Measurements from ENCODE around the gene FHL1. TPM values are rescaled to one million over a fixed set of nuclear protein-coding genes. Genes with fewer than 3 reads are reported as not detected.

FHL1 gene
- total RNA-seq, 1 experiment from 2014 or later, result 0.73 TPM

DNA sequence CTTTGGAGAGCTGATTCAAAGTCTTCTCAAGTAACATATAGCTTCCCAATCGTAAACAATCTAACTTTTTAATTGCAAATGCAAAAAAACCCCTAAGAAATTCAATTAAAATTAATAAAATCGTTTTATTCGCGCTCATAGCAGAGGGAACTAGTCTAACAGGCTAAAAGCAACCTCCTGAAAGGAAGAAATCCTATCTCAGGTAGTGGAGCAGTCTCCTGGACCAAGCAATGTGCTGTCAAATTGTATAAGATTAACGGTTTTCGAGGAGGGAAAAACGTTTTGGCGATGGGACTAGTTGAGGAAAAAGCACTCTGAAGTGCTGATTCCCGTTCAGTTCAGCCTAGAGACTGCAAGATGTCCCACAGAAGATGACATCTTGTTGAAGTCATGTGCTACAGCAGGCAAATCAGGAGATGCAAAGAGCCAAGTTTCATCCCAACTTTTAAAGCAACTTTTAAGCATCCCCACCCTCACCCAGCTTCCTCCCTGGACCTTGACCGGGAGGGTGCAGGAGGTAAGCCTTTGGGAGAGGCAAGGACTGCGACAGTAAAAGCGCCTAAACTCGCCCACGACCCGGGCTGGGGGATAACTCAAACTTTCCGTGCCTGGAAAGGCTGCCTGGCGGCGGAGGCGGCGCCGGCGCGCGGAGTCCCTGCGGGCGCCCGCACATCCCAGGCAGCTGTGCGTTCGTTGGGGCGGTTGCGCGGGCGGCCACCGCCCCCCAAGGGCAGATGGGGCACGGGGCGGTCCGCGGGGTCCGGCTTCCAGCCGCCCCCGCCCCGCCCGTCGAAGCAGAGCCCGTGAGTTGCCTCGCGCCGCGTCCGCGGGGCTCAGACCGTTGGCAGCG lies 103.1 kb downstream of the FHL1 start:
- DNase-seq, result peak; percentile 4
- H3K27ac Mint-ChIP-seq (ENCODE audit: unreplicated experiment), result no peak overlapping the region
- BruUV-seq (replicated peaks), result no TSS peak
- intact Hi-C loops (cut with micrococcal nuclease; ENCODE audit: unreplicated experiment), result loop anchor here (10.0 kb wide), 1 partner anchor 324 kb away; no protein-coding TSS in a partner anchor
- no peaks in the 10 kb centered on the region for H3K4me1 Mint-ChIP-seq (ENCODE audit: low read depth, unreplicated experiment)
- H3K36me3 Mint-ChIP-seq (ENCODE audit: insufficient read depth, unreplicated experiment), result peaks cover 12% of the 10 kb centered on the region
- peak overlapping the region; percentile 78 for H3K4me3 Mint-ChIP-seq (ENCODE audit: low read depth, unreplicated experiment)
- TF ChIP-seq, protein P1, sequence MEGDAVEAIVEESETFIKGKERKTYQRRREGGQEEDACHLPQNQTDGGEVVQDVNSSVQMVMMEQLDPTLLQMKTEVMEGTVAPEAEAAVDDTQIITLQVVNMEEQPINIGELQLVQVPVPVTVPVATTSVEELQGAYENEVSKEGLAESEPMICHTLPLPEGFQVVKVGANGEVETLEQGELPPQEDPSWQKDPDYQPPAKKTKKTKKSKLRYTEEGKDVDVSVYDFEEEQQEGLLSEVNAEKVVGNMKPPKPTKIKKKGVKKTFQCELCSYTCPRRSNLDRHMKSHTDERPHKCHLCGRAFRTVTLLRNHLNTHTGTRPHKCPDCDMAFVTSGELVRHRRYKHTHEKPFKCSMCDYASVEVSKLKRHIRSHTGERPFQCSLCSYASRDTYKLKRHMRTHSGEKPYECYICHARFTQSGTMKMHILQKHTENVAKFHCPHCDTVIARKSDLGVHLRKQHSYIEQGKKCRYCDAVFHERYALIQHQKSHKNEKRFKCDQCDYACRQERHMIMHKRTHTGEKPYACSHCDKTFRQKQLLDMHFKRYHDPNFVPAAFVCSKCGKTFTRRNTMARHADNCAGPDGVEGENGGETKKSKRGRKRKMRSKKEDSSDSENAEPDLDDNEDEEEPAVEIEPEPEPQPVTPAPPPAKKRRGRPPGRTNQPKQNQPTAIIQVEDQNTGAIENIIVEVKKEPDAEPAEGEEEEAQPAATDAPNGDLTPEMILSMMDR (IDR thresholded peaks at IDR 0.05; ENCODE audit: unreplicated experiment), result no peak
- CTCF ChIA-PET, result no interaction called here
- H3K9me3 Mint-ChIP-seq (ENCODE audit: low read depth, unreplicated experiment), result no peaks in the 10 kb centered on the region
- H3K27me3 Mint-ChIP-seq (ENCODE audit: unreplicated experiment), result no peaks in the 10 kb centered on the region

DNA sequence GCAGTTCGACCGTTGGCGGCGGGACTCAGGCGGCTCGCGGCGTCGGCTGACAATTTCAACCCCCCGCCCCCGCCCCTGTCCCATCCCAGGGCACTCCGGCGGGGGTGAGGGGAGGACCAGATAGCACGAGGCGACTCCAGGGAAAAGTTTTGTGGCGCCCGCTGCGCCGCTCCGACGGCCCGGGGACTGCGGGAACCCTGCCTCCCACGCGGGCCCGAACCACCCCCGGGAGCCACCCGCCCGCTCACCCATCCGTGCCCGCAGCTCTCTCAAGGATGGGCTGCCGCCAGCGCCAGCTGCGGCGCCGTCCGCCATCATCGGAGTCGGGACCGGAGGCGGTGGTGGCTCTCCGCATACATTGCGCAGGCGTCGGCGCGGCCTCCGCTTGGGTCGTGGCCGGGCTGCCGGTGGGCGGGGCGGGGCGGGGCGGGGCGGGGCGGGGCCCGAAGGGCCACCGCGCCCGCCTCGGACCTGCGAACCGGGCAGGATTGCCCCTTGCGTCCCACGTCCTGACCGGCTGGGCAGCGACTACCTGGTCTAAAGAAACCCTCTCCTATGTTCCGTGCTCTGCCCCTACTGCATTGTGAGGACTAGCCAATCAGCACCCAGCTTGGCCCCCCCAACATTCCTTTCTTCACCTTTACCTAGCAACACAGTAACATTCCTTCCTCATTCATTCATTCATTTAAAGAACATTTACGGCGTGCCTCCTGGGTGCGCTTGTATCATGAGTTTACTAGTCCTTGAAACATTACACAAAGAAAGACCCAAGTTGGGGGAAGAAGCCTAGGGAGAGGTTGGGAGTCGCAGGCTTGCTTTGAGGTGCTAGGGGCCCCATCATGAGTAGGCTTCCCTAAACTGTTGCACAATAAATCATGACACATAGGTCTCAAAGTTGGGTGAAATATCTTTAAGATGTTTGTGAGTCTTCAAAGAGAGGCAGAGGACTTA lies 104.0 kb downstream of the FHL1 start, which contains the start of gene MAP7D3:
TSS of gene MAP7D3 (minus strand) at position 360 of the 951 bp plus-strand sequence. CDS start at position 318, 42 bp downstream.
- intact Hi-C loops (cut with micrococcal nuclease; ENCODE audit: unreplicated experiment), result loop anchor here (10.0 kb wide), 1 partner anchor 323 kb away; no protein-coding TSS in a partner anchor

DNA sequence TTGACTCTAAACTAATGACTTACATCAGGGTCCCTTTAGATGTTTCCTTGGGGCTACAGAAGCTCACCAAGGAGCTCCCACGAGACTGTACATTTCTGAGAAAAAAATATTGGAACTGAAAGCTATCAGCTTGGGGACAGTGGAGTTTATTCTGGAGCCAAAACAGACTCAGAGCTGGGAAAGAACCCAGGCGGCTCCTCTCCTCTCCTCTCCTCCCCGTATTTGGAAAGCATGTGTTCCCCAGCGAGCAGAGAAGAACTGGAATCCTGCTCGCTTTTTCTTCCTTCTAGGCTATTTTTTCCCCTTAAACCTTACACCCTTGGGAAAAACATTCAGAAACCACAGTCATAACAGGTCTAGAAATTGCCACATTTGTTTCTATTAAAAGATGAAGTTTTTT lies 108.2 kb downstream of the FHL1 start:
- DNase-seq, result no peak
- no TSS peak for BruUV-seq (replicated peaks)
- H3K27me3 Mint-ChIP-seq (ENCODE audit: unreplicated experiment), result no peaks in the 10 kb centered on the region
- no peaks in the 10 kb centered on the region for H3K4me1 Mint-ChIP-seq (ENCODE audit: low read depth, unreplicated experiment)
- H3K4me3 Mint-ChIP-seq (ENCODE audit: low read depth, unreplicated experiment), result no peak overlapping the region
- no peaks in the 10 kb centered on the region for H3K9me3 Mint-ChIP-seq (ENCODE audit: low read depth, unreplicated experiment)
- TF ChIP-seq, protein P1 (IDR thresholded peaks at IDR 0.05; ENCODE audit: unreplicated experiment), result no peak
- peaks cover 8% of the 10 kb centered on the region for H3K36me3 Mint-ChIP-seq (ENCODE audit: insufficient read depth, unreplicated experiment)
- H3K27ac Mint-ChIP-seq (ENCODE audit: unreplicated experiment), result no peak overlapping the region
- CTCF ChIA-PET, result interaction anchor here (1.0 kb wide), 1 partner anchor 13 kb away, joined by 3 read pairs; no protein-coding TSS in a partner anchor
- intact Hi-C loops (cut with micrococcal nuclease; ENCODE audit: unreplicated experiment), result loop anchor here (10.0 kb wide), 1 partner anchor 319 kb away; no protein-coding TSS in a partner anchor

More for the DNA sequence above, 104.0 kb downstream of the FHL1 start, which contains the start of gene MAP7D3:
- TF ChIP-seq, protein P1 (IDR thresholded peaks at IDR 0.05; ENCODE audit: unreplicated experiment), result no peak
- peak; percentile 60 for DNase-seq
- CTCF ChIA-PET, result no interaction called here
- peaks cover 12% of the 10 kb centered on the region for H3K36me3 Mint-ChIP-seq (ENCODE audit: insufficient read depth, unreplicated experiment)
- peak within 1 kb of the TSS; percentile 78 for H3K4me3 Mint-ChIP-seq (ENCODE audit: low read depth, unreplicated experiment)
- no TSS peak for BruUV-seq (replicated peaks)
- H3K27ac Mint-ChIP-seq (ENCODE audit: unreplicated experiment), result peak within 1 kb of the TSS; percentile 96
- H3K4me1 Mint-ChIP-seq (ENCODE audit: low read depth, unreplicated experiment), result no peaks in the 10 kb centered on the region
- H3K27me3 Mint-ChIP-seq (ENCODE audit: unreplicated experiment), result no peaks in the 10 kb centered on the region
- H3K9me3 Mint-ChIP-seq (ENCODE audit: low read depth, unreplicated experiment), result no peaks in the 10 kb centered on the region

DNA sequence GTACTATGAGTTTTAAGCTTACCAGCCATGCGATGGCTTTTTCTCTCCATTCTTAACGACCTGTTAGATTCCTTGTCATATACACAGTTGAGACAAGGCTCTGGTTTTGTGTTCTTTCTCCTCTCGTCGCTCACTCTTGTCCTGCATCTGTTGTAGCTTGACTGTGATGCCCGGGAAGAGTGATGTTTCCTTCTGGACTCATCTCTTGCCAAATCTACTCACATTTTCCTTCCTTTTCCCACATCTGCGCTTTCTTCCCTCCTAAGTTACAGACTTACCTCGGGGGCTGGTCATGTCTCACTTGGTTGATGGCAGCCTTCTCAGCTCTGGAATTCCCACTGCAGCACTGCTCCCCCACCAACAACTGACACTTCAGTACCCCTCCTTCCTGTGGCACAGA lies 108.7 kb downstream of the FHL1 start:
- intact Hi-C loops (cut with micrococcal nuclease; ENCODE audit: unreplicated experiment), result loop anchor here (10.0 kb wide), 1 partner anchor 319 kb away; no protein-coding TSS in a partner anchor
- no peaks in the 10 kb centered on the region for H3K9me3 Mint-ChIP-seq (ENCODE audit: low read depth, unreplicated experiment)
- no peaks in the 10 kb centered on the region for H3K27me3 Mint-ChIP-seq (ENCODE audit: unreplicated experiment)
- no peak for DNase-seq
- BruUV-seq (replicated peaks), result no TSS peak
- H3K4me1 Mint-ChIP-seq (ENCODE audit: low read depth, unreplicated experiment), result no peaks in the 10 kb centered on the region
- CTCF ChIA-PET, result interaction anchor here (1.0 kb wide), 1 partner anchor 12 kb away, joined by 3 read pairs; no protein-coding TSS in a partner anchor
- H3K27ac Mint-ChIP-seq (ENCODE audit: unreplicated experiment), result no peak overlapping the region
- TF ChIP-seq, protein P1 (IDR thresholded peaks at IDR 0.05; ENCODE audit: unreplicated experiment), result no peak
- H3K4me3 Mint-ChIP-seq (ENCODE audit: low read depth, unreplicated experiment), result no peak overlapping the region
- H3K36me3 Mint-ChIP-seq (ENCODE audit: insufficient read depth, unreplicated experiment), result peaks cover 7% of the 10 kb centered on the region
